Liver (tissue), 2 donors: ENCODE measurements around the gene GTF2E1.

Source experiments
- CTCF ChIP-seq: fragments of 150-350 bp; IDR thresholded peaks from 2 replicates; pipeline ENCODE4 v1.5.1; 2017; ENCODE audit warnings: improper control_type of control experiment, low read depth, low read length; ENCODE audit not compliant: missing input control
- TF ChIP-seq, protein P1 (sequence below): IDR thresholded peaks from 2 replicates; pipeline ENCODE4 v1.6.1; 2016; ENCODE audit warnings: antibody characterized with exemption
- donor health status: healthy.

DNA sequence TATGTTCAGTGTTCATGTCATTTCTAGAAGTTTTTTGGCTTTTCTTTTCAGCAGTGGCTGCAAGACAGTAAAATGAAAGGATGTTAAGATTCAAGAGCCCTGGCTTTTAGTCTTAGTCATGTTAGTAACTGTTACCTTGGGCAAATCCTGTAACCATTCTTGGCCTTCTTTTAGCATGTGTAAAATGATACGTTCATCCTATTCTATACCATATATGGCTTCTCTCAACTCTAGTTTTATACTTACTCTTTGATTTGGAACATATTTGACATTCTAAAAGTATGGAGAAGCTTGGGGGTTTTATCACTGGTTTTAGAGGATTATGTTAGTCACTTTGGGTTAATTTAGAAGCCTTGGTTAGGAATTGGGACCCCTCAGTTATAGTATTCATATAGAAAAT, 20.1 kb downstream of the GTF2E1 start:
- TF ChIP-seq, protein P1, sequence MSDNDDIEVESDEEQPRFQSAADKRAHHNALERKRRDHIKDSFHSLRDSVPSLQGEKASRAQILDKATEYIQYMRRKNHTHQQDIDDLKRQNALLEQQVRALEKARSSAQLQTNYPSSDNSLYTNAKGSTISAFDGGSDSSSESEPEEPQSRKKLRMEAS, result no peak
- TF ChIP-seq CTCF, result no peak
